CD4-positive, alpha-beta T cell (primary cell): ENCODE results near the gene VWDE. TPM values are rescaled to one million over a fixed set of nuclear protein-coding genes. Genes with fewer than 3 reads are reported as not detected.

Experiments
- ATAC-seq: fragments of 200-7000 bp; cut with Tn5 transposase; one replicate; pipeline ENCODE4 v1.10.0; 2022; ENCODE audit warnings: mild to moderate bottlenecking; ENCODE audit not compliant: poor library complexity
- CTCF ChIA-PET: fragments of 350-600 bp; sonication (Branson Sonifier 250); formaldehyde crosslinking; loops from one replicate; lab custom pipeline; 2021; ENCODE audit warnings: antibody characterized with exemption, inconsistent platforms; lab: Charles Lee
- POLR2A ChIA-PET: fragments of 350-600 bp; sonication (Branson Sonifier 250); formaldehyde crosslinking; loops from one replicate; lab custom pipeline; 2021; ENCODE audit warnings: antibody characterized with exemption, inconsistent platforms; lab: Charles Lee
- DNase-seq, 14 experiments: peaks; one replicate each; pipeline ENCODE4 v3.0.0-alpha.2; 2013 to 2020; ENCODE audit warnings: mixed read lengths in 2 of 14
- H3K27ac ChIP-seq, 2 donors: one replicate each; pipeline versions ENCODE4 v1.5.1 to v1.7.0; 2013; ENCODE audit warnings: low read length in 2 of 2, low read depth in 1 of 2, mild to moderate bottlenecking in 1 of 2
- H3K27me3 ChIP-seq, 2 experiments: 1 replicate in 1 of 2; 2 replicates in 1 of 2; pipeline versions ENCODE4 v1.6.1 to v1.7.0; 2013; ENCODE audit warnings: low read length in 2 of 2, control low read depth in 1 of 2, mild to moderate bottlenecking in 1 of 2, moderate library complexity in 1 of 2; ENCODE audit not compliant: insufficient read depth in 2 of 2, control insufficient read depth in 1 of 2
- H3K36me3 ChIP-seq: one replicate; pipeline ENCODE4 v1.6.1; 2013; ENCODE audit warnings: low read length, control low read depth; ENCODE audit not compliant: insufficient read depth
- H3K4me1 ChIP-seq: one replicate; pipeline ENCODE4 v1.6.1; 2013; ENCODE audit warnings: low read length, control low read depth; ENCODE audit not compliant: insufficient read depth
- H3K4me3 ChIP-seq: one replicate; pipeline ENCODE4 v1.5.1; 2013; ENCODE audit warnings: mild to moderate bottlenecking, low read length, moderate library complexity
- H3K9me3 ChIP-seq, 2 experiments: 1 replicate in 1 of 2; 2 replicates in 1 of 2; pipeline versions ENCODE4 v1.6.1 to v1.7.0; 2013; ENCODE audit warnings: low read length in 2 of 2, mild to moderate bottlenecking in 2 of 2, control low read depth in 1 of 2, moderate library complexity in 1 of 2; ENCODE audit not compliant: control insufficient read depth in 1 of 2, insufficient read depth in 1 of 2
- H3K27ac Mint-ChIP-seq: one replicate; pipeline ENCODE4 v1.8.0; 2020; ENCODE audit warnings: mixed read lengths
- H3K27me3 Mint-ChIP-seq: one replicate; pipeline ENCODE4 v1.8.0; 2021; ENCODE audit warnings: mixed read lengths
- H3K36me3 Mint-ChIP-seq: one replicate; pipeline ENCODE4 v1.8.0; 2021; ENCODE audit warnings: low read depth, mixed read lengths
- H3K4me1 Mint-ChIP-seq: one replicate; pipeline ENCODE4 v1.8.0; 2021; ENCODE audit warnings: low read depth, mixed read lengths
- H3K4me3 Mint-ChIP-seq: one replicate; pipeline ENCODE4 v1.8.0; 2020; ENCODE audit warnings: mild to moderate bottlenecking, mixed read lengths
- H3K9me3 Mint-ChIP-seq: one replicate; pipeline ENCODE4 v1.8.0; 2020; ENCODE audit warnings: mixed read lengths
- intact Hi-C, 2 experiments: fragments of 100-400 bp; cut with DNase I in 1 of 2; cut with micrococcal nuclease in 1 of 2; formaldehyde crosslinking; loops; one replicate each; pipeline versions ENCODE4 v1.15.1 to v1.9.0; 2023 to 2025; cut with DNase I, micrococcal nuclease
- total RNA-seq, 174 experiments: library from RNA in 2 of 174; stranded (reverse) in 2 of 174; gene quantifications; one replicate each; pipeline ENCODE4 v1.2.3 and lab custom pipeline; 2021 to 2026
- TF ChIP-seq, protein P1 (sequence below): fragments of 200-600 bp; IDR thresholded peaks from one replicate; pipeline ENCODE4 v1.8.0; 2022; ENCODE audit warnings: antibody characterized with exemption, mild to moderate bottlenecking

Gene VWDE
- total RNA-seq, 2 experiments from 2014 or later, result 1.5 TPM

- intact Hi-C loops, result no loop called here
- H3K27me3 Mint-ChIP-seq, result peaks cover 3% of the 10 kb centered on the region
Measured at GRCh38 chr7:12337095-12337494, 66.6 kb downstream of the VWDE start.

GRCh38 chr7:12328888-12329770 is 74.5 kb downstream of the VWDE start:
- H3K4me1 ChIP-seq, result no peaks in the 10 kb centered on the region
- H3K36me3 Mint-ChIP-seq, result no peaks in the 10 kb centered on the region
- TF ChIP-seq, protein P1, sequence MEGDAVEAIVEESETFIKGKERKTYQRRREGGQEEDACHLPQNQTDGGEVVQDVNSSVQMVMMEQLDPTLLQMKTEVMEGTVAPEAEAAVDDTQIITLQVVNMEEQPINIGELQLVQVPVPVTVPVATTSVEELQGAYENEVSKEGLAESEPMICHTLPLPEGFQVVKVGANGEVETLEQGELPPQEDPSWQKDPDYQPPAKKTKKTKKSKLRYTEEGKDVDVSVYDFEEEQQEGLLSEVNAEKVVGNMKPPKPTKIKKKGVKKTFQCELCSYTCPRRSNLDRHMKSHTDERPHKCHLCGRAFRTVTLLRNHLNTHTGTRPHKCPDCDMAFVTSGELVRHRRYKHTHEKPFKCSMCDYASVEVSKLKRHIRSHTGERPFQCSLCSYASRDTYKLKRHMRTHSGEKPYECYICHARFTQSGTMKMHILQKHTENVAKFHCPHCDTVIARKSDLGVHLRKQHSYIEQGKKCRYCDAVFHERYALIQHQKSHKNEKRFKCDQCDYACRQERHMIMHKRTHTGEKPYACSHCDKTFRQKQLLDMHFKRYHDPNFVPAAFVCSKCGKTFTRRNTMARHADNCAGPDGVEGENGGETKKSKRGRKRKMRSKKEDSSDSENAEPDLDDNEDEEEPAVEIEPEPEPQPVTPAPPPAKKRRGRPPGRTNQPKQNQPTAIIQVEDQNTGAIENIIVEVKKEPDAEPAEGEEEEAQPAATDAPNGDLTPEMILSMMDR, result no peak
- H3K4me3 ChIP-seq, result no peak overlapping the region
- H3K27ac ChIP-seq, result no peak overlapping the region
- ChIA-PET POLR2A (no interaction called here), CTCF (no interaction called here)
- no peak overlapping the region for H3K27ac Mint-ChIP-seq
- ATAC-seq (no peak), DNase-seq (no peak)
- H3K27me3 ChIP-seq, result no peaks in the 10 kb centered on the region
- no peaks in the 10 kb centered on the region for H3K9me3 ChIP-seq
- no peaks in the 10 kb centered on the region for H3K4me1 Mint-ChIP-seq
- no peak overlapping the region for H3K4me3 Mint-ChIP-seq
- no peaks in the 10 kb centered on the region for H3K36me3 ChIP-seq
- H3K27me3 Mint-ChIP-seq, result no peaks in the 10 kb centered on the region
- intact Hi-C loops, result loop anchor here in 1 of 2 experiments (10.0 kb wide), 2 partner anchors 166 to 494 kb away; partner anchors contain the start of gene THSD7A
- H3K9me3 Mint-ChIP-seq, result no peaks in the 10 kb centered on the region

More at GRCh38 chr7:12337095-12337494, 66.6 kb downstream of the VWDE start:
- DNase-seq, result no peak
- H3K36me3 ChIP-seq, result no peaks in the 10 kb centered on the region
- no peaks in the 10 kb centered on the region for H3K4me1 ChIP-seq
- no peaks in the 10 kb centered on the region for H3K27me3 ChIP-seq
- no peaks in the 10 kb centered on the region for H3K36me3 Mint-ChIP-seq
- ChIA-PET POLR2A (interaction anchor here (0.6 to 0.7 kb wide), 2 partner anchors 72 to 158 kb away, joined by 3 read pairs; no protein-coding TSS in a partner anchor), CTCF (interaction anchor here (1.7 kb wide), 1 partner anchor 26 kb away, joined by 3 read pairs; no protein-coding TSS in a partner anchor)
- no peak overlapping the region for H3K4me3 Mint-ChIP-seq
- no peak overlapping the region for H3K27ac Mint-ChIP-seq
- H3K4me3 ChIP-seq, result no peak overlapping the region
- H3K9me3 ChIP-seq, result no peaks in the 10 kb centered on the region
- no peak overlapping the region for H3K27ac ChIP-seq
- H3K4me1 Mint-ChIP-seq, result no peaks in the 10 kb centered on the region
- no peaks in the 10 kb centered on the region for H3K9me3 Mint-ChIP-seq
- no peak for ATAC-seq
- TF ChIP-seq, protein P1, result no peak

GRCh38 chr7:12327922-12328321 is 75.7 kb downstream of the VWDE start:
- H3K9me3 ChIP-seq, result no peaks in the 10 kb centered on the region
- Mint-ChIP-seq H3K27ac (no peak overlapping the region), H3K9me3 (no peaks in the 10 kb centered on the region), H3K4me3 (no peak overlapping the region), H3K4me1 (no peaks in the 10 kb centered on the region), H3K36me3 (no peaks in the 10 kb centered on the region), H3K27me3 (no peaks in the 10 kb centered on the region)
- TF ChIP-seq, protein P1, result no peak
- POLR2A ChIA-PET, result interaction anchor here (0.5 kb wide), 1 partner anchor 652 kb away, joined by 3 read pairs; no protein-coding TSS in a partner anchor
- H3K27ac ChIP-seq, result no peak overlapping the region
- intact Hi-C loops, result loop anchor here in 1 of 2 experiments (10.0 kb wide), 2 partner anchors 167 to 493 kb away; partner anchors contain the start of gene THSD7A
- no peaks in the 10 kb centered on the region for H3K36me3 ChIP-seq
- H3K27me3 ChIP-seq, result no peaks in the 10 kb centered on the region
- ATAC-seq (no peak), DNase-seq (no peak)
- no peak overlapping the region for H3K4me3 ChIP-seq
- CTCF ChIA-PET, result no interaction called here
- no peaks in the 10 kb centered on the region for H3K4me1 ChIP-seq
